ENCODE measurements around the gene CACFD1. TPM values are rescaled to one million over a fixed set of nuclear protein-coding genes. Genes with fewer than 3 reads are reported as not detected.

The CACFD1 gene
- total and polyA plus RNA-seq, 2 of the 4 experiments (the other 2 are of a cell fraction), result 2.0 to 6.6 TPM

DNA sequence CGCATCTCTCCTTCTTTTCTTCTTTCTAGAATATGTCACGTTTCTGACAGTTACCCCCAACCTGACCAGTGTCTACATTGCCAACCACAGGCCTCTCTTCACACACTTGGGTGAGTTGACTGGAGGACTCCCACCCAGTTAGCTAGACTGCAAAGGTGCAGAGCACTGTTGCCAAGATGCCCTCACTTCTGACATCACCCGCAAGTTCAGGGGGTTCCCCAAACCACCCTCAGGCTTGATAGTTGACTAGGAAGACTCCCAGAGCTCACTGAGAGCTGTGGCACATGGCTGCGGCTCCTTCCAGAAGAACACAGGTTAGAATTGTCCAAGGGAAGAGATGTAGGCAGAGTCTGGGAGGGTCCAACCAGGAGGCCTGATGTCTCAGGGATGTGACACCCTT is 20.4 kb upstream of the CACFD1 start:
- in situ Hi-C loops (cut with MboI; ENCODE audit: low sequenced_read_pairs), result no loop called here
- DNase-seq (no peak), ATAC-seq (ENCODE audit: low read depth) (no peak)
- Histone ChIP-seq H3K4me1 (ENCODE audit: control insufficient read depth, insufficient read depth, low read length) (no peaks in the 10 kb centered on the region), H2BK15ac (ENCODE audit: low read depth, low read length) (no peak overlapping the region), H4K91ac (ENCODE audit: insufficient read depth, low read depth, low read length) (no peak overlapping the region), H4K8ac (ENCODE audit: low read depth in 2 of 2, low read length in 2 of 2) (no peak overlapping the region), H3K9me3 (ENCODE audit: control insufficient read depth, insufficient read depth, low read length) (no peaks in the 10 kb centered on the region), H2AK9ac (replicated peaks; ENCODE audit: low read depth, low read length, poor library complexity) (no peak overlapping the region), H2AFZ (replicated peaks; ENCODE audit: low read length, poor library complexity) (no peak overlapping the region), H3K4ac (ENCODE audit: low read depth, low read length) (no peak overlapping the region), H3K27ac (ENCODE audit: insufficient read depth, low read length) (no peak overlapping the region), H2BK120ac (ENCODE audit: low read depth, low read length) (no peak overlapping the region), H2BK20ac (ENCODE audit: low read depth, low read length) (no peak overlapping the region), H3K79me1 (ENCODE audit: low read depth in 1 of 2, low read length in 2 of 2) (no peaks in the 10 kb centered on the region), H2BK5ac (ENCODE audit: low read depth, low read length, poor library complexity, severe bottlenecking) (no peak overlapping the region), H4K20me1 (ENCODE audit: insufficient read depth, low read length) (no peaks in the 10 kb centered on the region), H3K23ac (ENCODE audit: low read depth, low read length) (no peak overlapping the region), H3K27me3 (ENCODE audit: control insufficient read depth, insufficient read depth, low read length) (no peaks in the 10 kb centered on the region), H3K4me2 (ENCODE audit: low read depth, low read length) (no peak overlapping the region), H4K5ac (ENCODE audit: low read depth, low read length) (no peak overlapping the region), H3K56ac (ENCODE audit: extremely low read depth, insufficient read depth, low read length) (no peak overlapping the region), H3K14ac (replicated peaks; ENCODE audit: low read depth, low read length) (no peak overlapping the region), H3K36me3 (ENCODE audit: control insufficient read depth, insufficient read depth, low read length) (no peaks in the 10 kb centered on the region), H3K4me3 (ENCODE audit: insufficient read depth, low read depth, low read length) (no peak overlapping the region), H3K9ac (ENCODE audit: low read depth, low read length) (no peak overlapping the region), H2AK5ac (ENCODE audit: low read depth, low read length) (no peak overlapping the region), H3K18ac (ENCODE audit: low read depth, low read length) (no peak overlapping the region), H3K9me1 (ENCODE audit: insufficient read depth, low read length) (no peaks in the 10 kb centered on the region)
- dilution Hi-C loops (cut with HindIII; ENCODE audit: low sequenced_read_pairs, unreplicated experiment), result no loop called here
- WGBS, 2 experiments (ENCODE audit: extremely low coverage in 2 of 2, insufficient read length in 1 of 2), result no CpG with 5 or more reads among the region's 4 CpGs
- ChIA-PET CTCF (no interaction called here), POLR2A (ENCODE audit: unreplicated experiment) (interaction anchor here (0.6 kb wide), 1 partner anchor 62 kb away, joined by 3 read pairs; no protein-coding TSS in a partner anchor)
- TF ChIP-seq RAD21 (IDR thresholded peaks at IDR 0.05; ENCODE audit: low read length) (no peak), CEBPB (IDR thresholded peaks at IDR 0.05; ENCODE audit: low read depth, low read length) (no peak), CHD1 (IDR thresholded peaks at IDR 0.05; ENCODE audit: low read depth, low read length) (no peak), MAFK (IDR thresholded peaks at IDR 0.05; ENCODE audit: low read depth, low read length) (no peak), FOS (IDR thresholded peaks at IDR 0.05; ENCODE audit: low read depth, low read length) (no peak)
- TF ChIP-seq, protein P1, sequence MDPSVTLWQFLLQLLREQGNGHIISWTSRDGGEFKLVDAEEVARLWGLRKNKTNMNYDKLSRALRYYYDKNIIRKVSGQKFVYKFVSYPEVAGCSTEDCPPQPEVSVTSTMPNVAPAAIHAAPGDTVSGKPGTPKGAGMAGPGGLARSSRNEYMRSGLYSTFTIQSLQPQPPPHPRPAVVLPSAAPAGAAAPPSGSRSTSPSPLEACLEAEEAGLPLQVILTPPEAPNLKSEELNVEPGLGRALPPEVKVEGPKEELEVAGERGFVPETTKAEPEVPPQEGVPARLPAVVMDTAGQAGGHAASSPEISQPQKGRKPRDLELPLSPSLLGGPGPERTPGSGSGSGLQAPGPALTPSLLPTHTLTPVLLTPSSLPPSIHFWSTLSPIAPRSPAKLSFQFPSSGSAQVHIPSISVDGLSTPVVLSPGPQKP (IDR thresholded peaks at IDR 0.05; ENCODE audit: borderline replicate concordance, low read depth, low read length), result no peak
- no TSS peak for BruUV-seq (replicated peaks)
- intact Hi-C loops (cut with micrococcal nuclease), result no loop called here

Measured in IMR-90 (cell line).